IPS-11a (cell line): ENCODE results near the gene TRPC1.
"Not testable (repeated sequence)": the region's sequence is repeated elsewhere in the genome, so short reads cannot be mapped to it uniquely, and the experiment has no call there.

Experiments used
- H3K4me3 ChIP-seq: one replicate; pipeline ENCODE4 v1.5.1; 2013; ENCODE audit warnings: low read depth, low read length, control low read depth

The TRPC1 gene

DNA sequence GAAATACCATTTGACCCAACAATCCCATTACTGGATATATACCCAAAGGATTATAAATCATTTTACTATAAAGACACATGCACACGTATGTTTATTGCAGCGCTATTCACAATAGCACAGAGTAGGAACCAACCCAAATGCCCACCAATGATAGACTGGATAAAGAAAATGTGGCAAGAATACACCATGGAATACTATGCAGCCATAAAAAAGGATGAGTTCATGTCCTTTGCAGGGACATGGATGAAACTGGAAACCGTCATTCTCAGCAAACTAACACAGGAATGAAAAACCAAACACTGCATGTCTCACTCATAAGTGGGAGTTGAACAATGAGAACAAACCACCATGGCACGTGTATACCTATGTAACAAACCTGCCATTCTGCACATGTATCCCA is 26.7 kb downstream of the TRPC1 start:
- not testable (repeated sequence) for H3K4me3 ChIP-seq

DNA sequence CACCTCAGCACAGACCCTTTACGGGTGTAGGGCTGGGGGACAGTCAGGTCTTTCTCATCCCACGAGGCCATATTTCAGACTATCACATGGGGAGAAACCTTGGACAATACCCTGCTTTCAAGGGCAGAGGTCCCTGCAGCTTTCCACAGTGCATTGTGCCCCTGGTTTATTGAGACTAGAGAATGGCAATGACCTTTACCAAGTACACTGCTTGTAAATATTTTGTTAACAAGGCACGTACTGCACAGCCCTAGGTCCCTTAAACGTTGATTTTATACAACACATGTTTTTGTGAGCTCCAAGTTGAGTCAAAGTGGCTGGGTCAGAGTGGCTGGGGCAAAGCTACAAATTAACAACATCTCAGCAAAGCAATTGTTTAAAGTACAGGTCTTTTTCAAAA is 28.8 kb downstream of the TRPC1 start:
- not testable (repeated sequence) for H3K4me3 ChIP-seq

DNA sequence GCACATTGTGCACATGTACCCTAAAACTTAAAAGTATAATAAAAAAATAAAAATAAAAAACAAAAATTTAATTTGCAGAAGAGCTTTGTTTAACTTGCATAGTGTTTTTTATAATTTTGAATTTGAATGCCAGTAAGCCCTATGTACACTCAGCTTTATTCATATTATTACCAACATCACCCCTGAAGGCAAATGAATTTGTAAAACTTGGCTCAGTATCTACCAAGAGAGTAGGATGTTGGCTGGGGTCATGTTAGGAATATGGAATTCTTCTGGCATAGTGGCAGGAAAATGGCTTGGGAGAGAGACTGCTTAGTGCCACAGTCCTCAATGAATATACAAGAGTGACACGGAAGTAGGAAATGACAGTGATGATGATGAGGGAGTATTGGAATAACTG is 30.7 kb downstream of the TRPC1 start:
- no peak overlapping the region for H3K4me3 ChIP-seq

DNA sequence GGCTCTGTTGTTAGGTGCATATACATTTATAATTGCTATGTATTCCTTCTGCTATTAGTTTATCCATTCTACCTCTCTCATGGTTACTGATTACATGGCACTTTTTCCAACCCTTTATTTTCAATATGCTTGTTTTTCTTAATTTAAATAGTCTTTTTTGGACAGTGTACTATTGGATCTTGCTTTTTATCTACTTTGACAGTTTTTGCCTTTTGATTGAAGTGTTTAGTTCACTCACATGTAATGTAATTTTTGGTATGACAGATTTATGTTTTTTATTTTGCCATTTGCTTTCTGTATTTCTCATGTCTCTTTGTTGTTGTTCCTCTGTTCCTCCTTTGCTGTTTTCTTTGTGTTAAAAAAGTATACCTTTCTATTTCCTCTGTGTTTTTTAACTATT is 44.5 kb downstream of the TRPC1 start:
- no peak overlapping the region for H3K4me3 ChIP-seq

DNA sequence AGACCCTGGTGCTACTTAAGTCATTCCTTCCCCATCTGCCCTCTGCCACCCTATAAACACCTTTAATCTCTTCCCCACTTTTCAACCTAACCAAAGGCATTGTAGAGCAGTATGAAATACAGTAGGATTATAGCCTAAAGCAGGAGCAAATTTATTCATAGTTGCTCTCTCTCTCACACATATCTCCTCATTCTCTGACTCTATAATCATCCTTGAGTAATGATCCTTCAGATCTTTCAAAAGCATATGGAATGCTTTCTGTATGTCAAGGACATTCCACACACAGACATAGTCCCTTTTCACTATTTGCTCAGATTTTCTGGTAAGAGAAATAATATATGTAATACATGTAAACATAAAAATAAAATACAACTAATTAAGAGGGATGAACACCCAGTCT is 54.1 kb downstream of the TRPC1 start:
- no peak overlapping the region for H3K4me3 ChIP-seq

DNA sequence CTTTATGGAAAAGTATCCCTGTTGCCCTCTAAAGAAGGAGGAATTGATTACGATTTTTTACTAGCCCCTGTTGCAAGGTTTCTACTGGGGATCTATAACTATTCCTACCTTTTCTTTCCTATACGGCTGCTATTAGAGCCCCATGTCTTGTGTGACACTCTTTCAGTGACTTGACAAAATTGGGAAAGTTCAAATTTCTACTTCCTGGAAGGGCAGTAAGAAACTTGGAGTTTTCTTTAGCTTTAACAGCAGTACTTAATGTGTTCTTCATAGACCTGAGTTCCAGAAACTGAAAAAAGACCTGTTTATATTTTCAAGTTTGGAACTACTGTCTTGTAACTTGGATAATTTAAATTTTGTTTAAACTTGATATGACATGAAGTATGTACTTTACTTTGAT is 54.7 kb downstream of the TRPC1 start:
- H3K4me3 ChIP-seq: no peak overlapping the region

DNA sequence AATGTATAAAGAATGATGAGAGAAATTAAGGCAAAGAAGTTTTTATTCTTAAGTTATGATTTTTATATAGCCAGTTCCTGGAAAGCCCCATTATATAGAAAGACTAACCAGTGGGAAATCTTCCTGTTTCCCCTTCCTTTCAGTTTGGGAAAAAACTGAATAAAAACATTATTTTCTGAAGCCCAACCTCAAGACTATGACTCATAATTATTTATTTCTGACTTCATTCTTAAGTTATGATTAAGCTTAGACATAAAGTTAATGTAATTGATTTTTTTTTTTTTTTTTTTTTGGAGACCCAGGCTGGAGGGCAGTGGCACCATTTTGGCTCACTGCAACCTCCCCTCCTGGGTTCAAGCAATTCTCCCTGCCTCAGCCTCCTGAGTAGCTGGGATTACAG is 55.8 kb downstream of the TRPC1 start:
- no peak overlapping the region for H3K4me3 ChIP-seq

DNA sequence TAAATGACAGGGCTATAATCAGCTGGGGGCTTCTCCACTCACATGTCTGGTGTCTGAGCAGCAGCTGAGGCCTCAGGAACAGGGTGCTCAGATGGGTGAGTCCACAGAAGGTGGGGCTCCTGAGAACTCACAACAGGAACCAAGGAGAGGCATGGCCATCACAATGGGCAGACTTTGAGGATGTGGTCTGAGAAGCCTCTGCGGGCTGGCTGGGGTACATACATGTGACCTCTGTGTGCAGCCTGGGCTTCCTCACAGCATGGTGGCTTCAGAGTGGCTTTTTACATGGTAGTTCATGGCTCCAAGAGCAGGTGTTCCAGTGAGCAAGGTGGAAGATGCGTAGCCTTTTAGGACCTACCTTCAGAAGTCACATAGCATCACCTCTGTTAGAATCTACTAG is 58.8 kb downstream of the TRPC1 start:
- H3K4me3 ChIP-seq: no peak overlapping the region

DNA sequence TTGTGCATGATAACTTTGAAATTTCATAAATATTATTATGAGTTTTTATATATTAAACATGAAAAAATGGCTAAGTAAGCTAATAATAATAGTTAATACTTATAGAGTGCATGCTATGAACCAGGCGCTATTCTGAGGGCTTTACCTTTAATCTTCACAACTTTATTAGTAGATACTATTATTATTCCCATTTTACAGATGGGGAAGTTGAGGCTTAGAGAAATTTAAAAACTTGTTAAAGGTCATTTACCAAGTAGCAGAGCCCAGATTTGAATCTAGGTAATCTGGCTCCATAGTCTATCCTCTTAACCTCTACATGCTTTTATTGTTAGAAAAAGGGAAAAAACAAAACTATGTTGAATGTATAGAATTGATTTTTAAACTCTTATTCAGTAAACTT is 60.4 kb downstream of the TRPC1 start:
- no peak overlapping the region for H3K4me3 ChIP-seq

DNA sequence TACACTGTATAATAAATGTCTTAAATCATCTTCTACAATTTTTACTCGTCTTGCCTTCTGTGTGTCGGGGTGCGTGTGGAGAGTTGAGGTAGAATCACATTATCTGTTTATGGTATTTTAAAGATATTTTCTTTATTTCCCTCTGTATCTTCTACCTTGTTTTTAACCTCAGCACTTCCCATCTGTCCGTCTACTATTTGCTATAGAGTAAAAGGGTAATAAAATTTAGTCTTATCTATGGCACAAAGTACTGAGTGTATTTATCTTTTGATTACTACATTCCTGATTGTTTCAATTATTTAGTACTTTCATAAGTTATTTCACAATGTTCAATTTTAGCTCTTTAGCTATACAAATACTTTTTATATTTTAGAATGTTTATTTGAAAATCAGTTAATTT is 62.2 kb downstream of the TRPC1 start:
- H3K4me3 ChIP-seq: no peak overlapping the region

DNA sequence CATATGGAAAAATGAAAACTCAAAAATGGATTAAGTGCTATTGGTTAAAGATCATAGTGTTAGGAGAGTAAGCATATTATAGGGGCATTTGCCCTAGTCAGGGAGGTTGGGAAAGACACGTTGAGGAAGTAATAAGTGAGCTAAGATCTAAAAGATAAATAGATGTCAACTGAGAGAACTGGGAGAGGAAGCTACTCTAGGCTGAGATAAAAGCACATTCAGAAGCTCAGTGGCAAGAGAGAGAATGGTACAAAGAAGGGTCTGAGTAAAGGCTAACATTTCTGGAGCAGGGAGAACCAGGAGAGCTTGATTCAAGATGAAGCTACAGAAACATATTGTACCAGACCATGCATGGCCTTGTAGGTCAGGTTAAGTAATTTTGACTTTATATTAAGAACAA is 63.9 kb downstream of the TRPC1 start:
- H3K4me3 ChIP-seq: no peak overlapping the region

DNA sequence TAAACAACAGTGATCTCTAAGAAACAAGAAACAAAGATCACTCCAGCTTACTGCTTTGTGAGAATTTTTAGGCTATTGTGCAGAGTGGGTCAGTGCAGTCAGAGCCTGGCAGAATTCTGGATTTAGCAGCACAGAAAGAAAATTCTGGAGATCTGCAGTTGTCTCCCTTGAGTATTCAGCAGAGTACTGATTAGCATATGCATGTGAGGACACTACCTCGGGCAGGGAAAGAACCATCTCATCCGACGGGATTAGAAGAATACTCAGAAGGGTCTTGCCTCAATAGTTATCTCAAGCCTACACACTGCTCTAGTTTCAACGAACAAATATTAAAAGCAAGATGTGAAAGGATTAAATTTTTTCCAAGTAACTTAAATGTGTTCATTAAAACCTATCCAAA is 70.7 kb downstream of the TRPC1 start:
- no peak overlapping the region for H3K4me3 ChIP-seq

DNA sequence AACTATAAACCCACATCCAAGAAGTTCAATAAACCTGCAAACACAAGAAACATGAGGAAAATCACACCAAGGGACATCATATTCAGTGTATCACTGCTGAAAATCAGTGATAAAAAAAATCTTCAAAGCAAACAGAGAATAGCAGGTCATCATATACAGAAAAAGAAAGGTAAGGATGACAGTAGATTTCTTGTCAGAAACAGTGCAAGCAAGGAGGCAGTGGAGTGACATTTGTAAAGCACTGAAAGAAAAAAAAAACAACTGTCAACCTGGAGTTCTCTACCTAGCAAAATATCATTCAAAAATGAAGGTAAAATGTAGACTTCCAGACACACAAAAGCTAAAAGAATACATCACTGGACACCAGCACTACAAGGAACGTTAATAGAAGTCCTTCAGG is 71.5 kb downstream of the TRPC1 start:
- H3K4me3 ChIP-seq: no peak overlapping the region

DNA sequence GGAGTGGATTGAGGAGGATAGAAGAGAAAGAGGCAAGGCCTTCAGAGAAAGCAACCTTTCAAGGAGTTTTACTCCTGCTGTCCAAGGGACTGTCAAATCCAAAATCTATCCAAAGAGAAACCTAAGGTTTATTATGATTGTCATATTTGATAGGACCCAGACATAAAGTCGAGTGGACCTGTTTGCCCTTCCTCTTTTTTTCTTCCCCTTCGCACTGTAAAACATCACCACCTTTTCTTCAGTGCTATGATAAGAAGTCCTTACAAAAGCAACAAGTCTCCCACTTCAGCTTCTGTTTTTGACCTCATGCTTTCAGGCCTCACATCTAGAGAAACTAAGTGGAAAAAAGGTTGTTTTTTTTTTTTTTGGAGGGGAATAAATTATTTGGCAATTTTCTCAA is 73.0 kb downstream of the TRPC1 start:
- H3K4me3 ChIP-seq: no peak overlapping the region

DNA sequence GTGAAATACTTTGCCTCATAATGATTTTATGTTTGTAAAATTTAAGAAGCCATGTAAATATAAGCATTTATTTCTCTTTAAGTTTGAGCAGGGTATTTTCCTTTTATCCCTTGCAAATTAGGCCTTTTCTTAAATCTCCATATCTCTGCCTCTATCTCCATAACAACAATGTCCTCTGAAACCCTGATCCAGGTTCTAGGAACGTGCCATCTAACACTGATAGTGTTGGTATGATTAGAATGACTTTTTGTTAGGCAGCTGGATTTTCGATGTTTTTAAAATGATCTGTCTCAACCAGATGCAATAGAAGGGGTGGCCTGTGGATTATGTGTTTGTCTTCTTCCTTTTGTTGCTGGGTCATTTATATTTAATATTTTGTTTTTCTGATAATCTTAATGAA is 77.9 kb downstream of the TRPC1 start:
- H3K4me3 ChIP-seq: no peak overlapping the region

DNA sequence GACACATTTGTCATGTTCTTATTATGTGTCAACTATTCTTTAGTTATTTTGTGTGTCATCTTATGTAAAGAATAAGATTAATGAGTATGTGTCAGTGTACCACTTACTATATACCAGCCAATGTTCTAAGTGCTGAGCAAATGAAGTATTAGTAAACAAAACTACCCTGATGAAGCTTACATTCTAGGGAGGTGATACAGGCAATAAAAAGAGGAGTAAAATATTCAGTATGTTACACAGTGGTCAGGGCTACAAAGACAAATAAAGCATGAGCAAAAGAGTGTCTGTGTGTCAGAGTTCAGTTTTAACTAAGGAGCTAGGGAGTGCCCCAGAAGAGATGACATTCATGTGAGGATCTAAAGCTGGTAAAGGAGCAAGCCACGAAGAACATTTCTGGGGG is 79.1 kb downstream of the TRPC1 start:
- H3K4me3 ChIP-seq: no peak overlapping the region

DNA sequence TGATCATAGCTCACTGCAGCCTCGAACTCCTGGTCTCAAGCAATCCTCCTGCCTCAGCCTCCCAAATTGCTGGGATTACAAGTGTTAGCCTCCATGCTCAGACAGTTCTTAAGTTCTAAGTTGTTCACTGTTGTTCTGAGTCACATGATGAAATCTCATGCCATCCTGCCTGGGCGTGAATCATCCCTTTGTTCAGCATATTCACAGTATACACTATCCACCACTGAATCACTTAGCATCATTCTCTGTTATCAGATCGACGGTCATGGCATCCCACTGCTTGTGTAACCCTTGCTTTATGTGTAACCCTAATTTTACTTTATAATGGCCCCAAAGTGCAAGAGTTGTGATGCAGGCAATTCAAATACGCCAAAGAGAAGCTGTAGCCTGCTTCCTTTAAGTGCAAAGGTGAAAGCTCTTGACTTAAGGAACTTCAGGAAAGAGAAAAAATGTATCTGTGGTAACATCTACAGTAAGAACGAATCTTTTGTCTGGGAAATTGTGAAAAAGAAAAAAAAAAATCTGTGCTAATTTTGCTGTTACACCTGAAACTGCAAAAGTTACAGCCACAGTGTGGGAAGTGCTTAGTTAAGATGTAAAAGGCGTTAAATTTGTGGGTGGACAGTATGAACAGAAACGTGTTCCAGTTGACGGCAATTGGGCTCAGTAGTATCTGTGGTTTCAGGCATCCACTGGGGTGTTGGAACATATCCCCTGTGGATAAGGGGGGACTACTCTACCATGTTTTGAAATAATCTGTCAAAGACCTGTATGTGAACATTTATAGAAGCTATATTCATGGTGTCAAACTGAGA is 84.5 kb downstream of the TRPC1 start:
- H3K4me3 ChIP-seq: no peak overlapping the region

DNA sequence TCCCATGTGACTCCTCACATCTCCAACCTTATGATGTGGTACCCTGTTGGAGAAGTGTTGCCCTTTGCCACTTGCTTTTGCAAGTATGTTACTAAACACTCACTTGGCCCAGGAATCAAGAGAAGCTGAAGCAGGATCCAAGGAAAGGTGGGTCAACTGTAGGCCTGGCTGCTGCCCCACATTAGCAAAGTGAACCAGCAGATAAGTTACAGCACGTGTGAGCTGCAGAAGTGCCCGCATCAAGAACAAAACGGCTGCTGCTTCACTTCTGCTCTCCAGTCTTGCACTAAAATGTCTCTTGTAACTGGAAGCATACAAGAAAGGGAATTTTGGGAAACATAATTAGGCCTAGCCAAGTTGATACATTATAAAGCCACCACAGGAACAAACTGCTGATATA is 85.4 kb downstream of the TRPC1 start:
- H3K4me3 ChIP-seq: no peak overlapping the region

DNA sequence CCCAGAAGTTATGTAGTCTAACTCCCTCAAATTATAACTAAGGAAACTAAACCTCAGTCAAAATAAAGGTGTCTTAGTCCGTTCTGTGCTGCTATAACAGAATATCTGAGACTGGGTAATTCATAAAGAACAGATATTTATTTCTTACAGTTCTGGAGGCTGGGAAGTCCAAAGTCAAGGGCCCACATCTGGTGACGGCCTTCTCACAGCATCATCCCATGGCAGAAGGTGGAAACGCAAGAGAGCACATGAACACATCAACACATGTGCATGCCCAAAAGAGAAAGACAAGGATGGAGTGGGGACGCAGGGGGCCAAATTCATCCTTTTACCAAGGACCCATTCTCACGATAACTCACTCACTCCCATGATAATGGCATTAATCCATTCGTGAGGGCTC is 92.0 kb downstream of the TRPC1 start:
- H3K4me3 ChIP-seq: no peak overlapping the region

DNA sequence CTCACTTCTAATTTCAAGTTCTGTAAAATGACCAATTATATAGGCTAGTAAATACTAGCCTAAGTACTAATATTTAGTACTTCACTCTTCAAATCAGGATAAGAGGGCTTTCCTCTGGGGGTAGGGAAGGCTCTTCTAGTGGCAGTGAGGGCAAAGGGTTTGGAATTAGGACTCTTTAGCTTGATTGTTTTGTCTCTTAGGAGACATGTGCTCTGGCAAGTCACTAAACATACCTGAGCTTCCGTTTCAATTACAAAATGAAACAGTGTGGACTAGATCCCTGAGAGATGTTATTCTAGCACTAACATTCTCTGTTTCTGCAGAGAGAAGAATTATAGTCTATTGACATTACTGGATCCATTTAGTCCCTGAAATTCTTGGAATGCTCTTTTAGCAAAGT is 93.5 kb downstream of the TRPC1 start:
- H3K4me3 ChIP-seq: no peak overlapping the region

DNA sequence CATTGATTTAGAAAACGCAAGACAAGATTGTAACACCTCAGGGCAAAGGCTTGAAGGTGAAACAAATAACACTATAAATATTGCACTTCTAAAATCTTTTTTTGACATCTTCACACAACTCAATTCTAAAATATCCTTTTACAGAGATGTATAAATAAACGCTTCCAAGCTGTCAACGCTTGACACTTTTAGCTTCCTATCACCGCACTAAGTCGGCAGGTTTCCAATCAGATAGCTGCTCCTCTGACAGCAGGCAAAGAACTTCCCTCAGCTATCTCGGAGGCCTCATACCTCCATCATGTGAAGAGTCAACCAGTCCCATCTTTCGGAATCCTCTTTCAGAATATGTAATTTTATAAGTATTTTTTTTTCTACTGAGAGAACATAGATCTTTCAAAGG is 94.1 kb downstream of the TRPC1 start:
- H3K4me3 ChIP-seq: no peak overlapping the region

DNA sequence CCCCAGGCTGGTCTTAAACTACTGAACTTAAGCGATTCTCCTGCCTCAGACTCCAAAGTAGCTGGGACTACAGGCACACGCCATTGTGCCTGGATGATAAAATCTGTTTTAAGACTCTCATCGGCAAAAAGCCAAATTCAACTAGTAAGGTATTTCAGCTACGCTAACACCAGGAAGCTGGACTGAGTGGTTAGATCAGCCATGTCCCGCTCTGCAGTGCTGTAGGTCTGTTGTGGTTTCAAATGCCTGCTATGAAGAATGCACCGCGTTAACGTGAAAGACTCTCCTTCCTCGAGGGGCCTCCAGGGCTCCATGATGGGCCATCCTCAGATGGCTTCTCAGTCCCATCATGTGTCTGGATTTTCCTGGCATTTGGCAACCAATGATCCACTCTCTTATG is 94.8 kb downstream of the TRPC1 start:
- H3K4me3 ChIP-seq: no peak overlapping the region

DNA sequence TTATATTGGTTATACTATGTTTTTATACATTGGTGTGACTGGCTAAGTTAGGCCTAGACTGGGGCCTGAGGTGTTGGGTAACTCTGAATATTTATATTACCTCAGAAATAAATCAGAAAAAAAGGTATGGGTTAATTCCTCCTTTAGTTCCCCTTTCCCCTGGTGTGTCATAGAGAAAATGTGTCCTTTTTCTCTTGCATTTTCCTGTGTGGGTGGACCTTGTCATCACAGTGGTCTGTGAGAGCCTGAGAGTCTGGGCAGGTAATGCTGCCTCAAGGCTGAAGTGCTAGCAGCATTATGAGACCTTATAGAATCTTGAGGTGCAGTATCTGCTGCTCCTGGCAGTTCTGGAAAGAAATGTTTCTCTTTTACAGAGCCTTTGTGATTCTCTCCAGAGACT is 95.3 kb downstream of the TRPC1 start:
- no peak overlapping the region for H3K4me3 ChIP-seq
